ENCODE data around the gene TMC8. TPM values are rescaled to one million over a fixed set of nuclear protein-coding genes. Genes with fewer than 3 reads are reported as not detected.

Gene TMC8
- total and polyA plus RNA-seq, 4 donors = 1.3 to 14.5 (median 5.0) TPM

GRCh38 chr17:78110363-78111015, 20.1 kb upstream of the TMC8 start:
- no peak for DNase-seq (ENCODE audit: low spot score)
- peaks cover 0 to 4% (median under 1%) of the 10 kb centered on the region in 4 donors for H3K36me3 ChIP-seq (ENCODE audit: control insufficient read depth in 4 of 4, insufficient read depth in 3 of 4, low read depth in 1 of 4, low read length in 3 of 4)
- no peak overlapping the region for H3K27ac ChIP-seq (ENCODE audit: low read depth in 1 of 2, low read length in 2 of 2)
- H3K4me3 ChIP-seq (ENCODE audit: low read depth in 1 of 3, low read length in 3 of 3) = no peak overlapping the region
- H3K4me1 ChIP-seq (ENCODE audit: control insufficient read depth in 4 of 4, insufficient read depth in 4 of 4, low read length in 3 of 4) = peaks cover 0 to 4% (median 2%) of the 10 kb centered on the region in 4 donors
- no peaks in the 10 kb centered on the region for H3K9me3 ChIP-seq (ENCODE audit: control insufficient read depth in 4 of 4, low read length in 3 of 4)
- 90% methylated on average over 22 of the region's 22 CpGs for WGBS
- no peaks in the 10 kb centered on the region for H3K27me3 ChIP-seq (ENCODE audit: control insufficient read depth in 4 of 4, insufficient read depth in 4 of 4, low read length in 3 of 4)
- no peak overlapping the region for H3K9ac ChIP-seq (ENCODE audit: low read depth in 1 of 2, low read length in 2 of 2)
- TF ChIP-seq RXRA (IDR thresholded peaks at IDR 0.05) (no peak), CTCF (IDR thresholded peaks at IDR 0.05; ENCODE audit: low read depth, low read length, missing input control) (no peak), EGR1 (IDR thresholded peaks at IDR 0.05; ENCODE audit: low read depth in 2 of 2) (no peak), RAD21 (IDR thresholded peaks at IDR 0.05) (no peak), JUND (IDR thresholded peaks at IDR 0.05) (no peak), ZBTB33 (IDR thresholded peaks at IDR 0.05) (no peak), NR2F2 (IDR thresholded peaks at IDR 0.05) (no peak), TAF1 (conservative IDR thresholded peaks at IDR 0.05) (no peak), HNF4A (conservative IDR thresholded peaks at IDR 0.05) (no peak), ATF3 (IDR thresholded peaks at IDR 0.05) (no peak), REST (IDR thresholded peaks at IDR 0.05) (no peak), YY1 (IDR thresholded peaks at IDR 0.05) (no peak), HNF4G (IDR thresholded peaks at IDR 0.05) (no peak)

GRCh38 chr17:78111016-78111726, 19.4 kb upstream of the TMC8 start:
- DNase-seq (ENCODE audit: low spot score) = no peak
- Histone ChIP-seq H3K27ac (ENCODE audit: low read depth in 1 of 2, low read length in 2 of 2) (no peak overlapping the region), H3K36me3 (ENCODE audit: control insufficient read depth in 4 of 4, insufficient read depth in 3 of 4, low read depth in 1 of 4, low read length in 3 of 4) (peaks cover 0 to 4% (median 0%) of the 10 kb centered on the region in 4 donors), H3K4me1 (ENCODE audit: control insufficient read depth in 4 of 4, insufficient read depth in 4 of 4, low read length in 3 of 4) (peaks cover 0 to 4% (median 2%) of the 10 kb centered on the region in 4 donors), H3K9me3 (ENCODE audit: control insufficient read depth in 4 of 4, low read length in 3 of 4) (no peaks in the 10 kb centered on the region), H3K9ac (ENCODE audit: low read depth in 1 of 2, low read length in 2 of 2) (no peak overlapping the region), H3K27me3 (ENCODE audit: control insufficient read depth in 4 of 4, insufficient read depth in 4 of 4, low read length in 3 of 4) (no peaks in the 10 kb centered on the region), H3K4me3 (ENCODE audit: low read depth in 1 of 3, low read length in 3 of 3) (no peak overlapping the region)
- TF ChIP-seq REST (IDR thresholded peaks at IDR 0.05) (no peak), HNF4G (IDR thresholded peaks at IDR 0.05) (no peak), YY1 (IDR thresholded peaks at IDR 0.05) (no peak), FOXA2 (IDR thresholded peaks at IDR 0.05) (no peak)
- 82% methylated on average over 19 of the region's 19 CpGs for WGBS

All from liver (tissue), 9 donors.